Neural cell (in vitro differentiated cells): ENCODE results near the gene MRPL4. TPM values are rescaled to one million over a fixed set of nuclear protein-coding genes. Genes with fewer than 3 reads are reported as not detected.

Experiments used
- H2AFZ ChIP-seq: fragments of 200-600, 300-800 bp; sonication (generic), shearing (Covaris generic); 2 replicates; pipeline ENCODE4 v1.6.0; 2014; ENCODE audit warnings: low read depth, mild to moderate bottlenecking, antibody characterized with exemption, low read length, moderate library complexity
- H3F3A ChIP-seq: fragments of 200-600 bp; shearing (Covaris generic); 2 replicates; pipeline ENCODE4 v1.6.1; 2016; ENCODE audit warnings: mild to moderate bottlenecking, moderate library complexity, mixed read lengths, antibody characterized with exemption, low read length; ENCODE audit not compliant: insufficient read depth, poor library complexity, severe bottlenecking
- H3K27ac ChIP-seq: fragments of 200-600, 300-800 bp; sonication (generic), shearing (Covaris generic); 2 replicates; pipeline ENCODE4 v1.5.1; 2014; ENCODE audit warnings: mild to moderate bottlenecking, low read length, moderate library complexity
- H3K27me3 ChIP-seq: fragments of 300-800, 200-600 bp; sonication (generic), shearing (Covaris generic); 2 replicates; pipeline ENCODE4 v1.6.0; 2014; ENCODE audit warnings: mild to moderate bottlenecking, low read depth, low read length, moderate library complexity; ENCODE audit not compliant: insufficient read depth
- H3K36me3 ChIP-seq: fragments of 300-800, 200-600 bp; sonication (generic), shearing (Covaris generic); 2 replicates; pipeline ENCODE4 v1.5.1; 2014; ENCODE audit warnings: mild to moderate bottlenecking, antibody characterized with exemption, low read length, moderate library complexity; ENCODE audit not compliant: insufficient read depth
- H3K4me2 ChIP-seq: fragments of 300-800, 200-600 bp; sonication (generic), shearing (Covaris generic); 2 replicates; pipeline ENCODE4 v1.6.0; 2014; ENCODE audit warnings: mild to moderate bottlenecking, low read length
- H3K4me3 ChIP-seq: fragments of 300-800, 200-600 bp; sonication (generic), shearing (Covaris generic); 2 replicates; pipeline ENCODE4 v1.5.1; 2014; ENCODE audit warnings: mild to moderate bottlenecking, low read length, moderate library complexity
- H3K79me2 ChIP-seq: fragments of 200-600 bp; shearing (Covaris generic); replicated peaks from 2 replicates; pipeline ENCODE4 v1.6.0; 2014; ENCODE audit warnings: mild to moderate bottlenecking, low read length, moderate library complexity; ENCODE audit not compliant: insufficient read depth
- H3K9ac ChIP-seq: fragments of 300-800, 200-600 bp; sonication (generic), shearing (Covaris generic); 2 replicates; pipeline ENCODE4 v1.6.1; 2016; ENCODE audit warnings: mild to moderate bottlenecking, low read length, mixed read lengths
- H3K9me2 ChIP-seq: fragments of 200-600 bp; shearing (Covaris generic); 2 replicates; pipeline ENCODE4 v1.6.1; 2016; ENCODE audit warnings: mild to moderate bottlenecking, low read length, mixed read lengths; ENCODE audit not compliant: insufficient read depth
- H3K9me3 ChIP-seq: fragments of 200-600, 300-800 bp; sonication (generic), shearing (Covaris generic); 2 replicates; pipeline ENCODE4 v1.6.1; 2016; ENCODE audit warnings: mild to moderate bottlenecking, mixed run types, low read length, moderate library complexity, mixed read lengths
- H4K20me1 ChIP-seq: fragments of 200-600 bp; shearing (Covaris generic); 2 replicates; pipeline ENCODE4 v1.6.1; 2016; ENCODE audit warnings: mild to moderate bottlenecking, mixed run types; ENCODE audit not compliant: insufficient read depth
- EP300 ChIP-seq: fragments of 450-650 bp; conservative IDR thresholded peaks from 2 replicates; pipeline ENCODE4 v1.6.1; 2014; ENCODE audit warnings: antibody characterized with exemption, mild to moderate bottlenecking, moderate library complexity; ENCODE audit not compliant: poor library complexity, severe bottlenecking
- EZH2 ChIP-seq: fragments of 200-600, 300-800 bp; shearing (Covaris generic), sonication (generic); IDR thresholded peaks from 2 replicates; pipeline ENCODE4 v1.6.1; 2014; ENCODE audit warnings: antibody characterized with exemption, low read length, borderline replicate concordance, mild to moderate bottlenecking; ENCODE audit not compliant: insufficient read depth, poor library complexity, severe bottlenecking
- MXI1 ChIP-seq: fragments of 450-650 bp; conservative IDR thresholded peaks from 2 replicates; pipeline ENCODE4 v1.6.1; 2014; ENCODE audit warnings: antibody characterized with exemption, mild to moderate bottlenecking; ENCODE audit not compliant: poor library complexity, severe bottlenecking
- POLR2AphosphoS5 ChIP-seq: IDR thresholded peaks from 2 replicates; pipeline ENCODE4 v1.6.1; 2012
- RAD21 ChIP-seq: fragments of 450-650 bp; conservative IDR thresholded peaks from 2 replicates; pipeline ENCODE4 v1.6.1; 2014; ENCODE audit warnings: antibody characterized with exemption, mild to moderate bottlenecking, moderate library complexity
- TAF1 ChIP-seq: IDR thresholded peaks from 2 replicates; pipeline ENCODE4 v1.6.1; 2012; ENCODE audit warnings: low read depth
- polyA plus RNA-seq: library from polyadenylated mRNA; depleted of rRNA; stranded (reverse); fragments of >200 nt; gene quantifications from 2 replicates; pipeline ENCODE4 v1.2.3, GENCODE V29; 2014
- TF ChIP-seq, protein P1 (sequence below): IDR thresholded peaks from 2 replicates; pipeline ENCODE4 v1.6.1; 2012; ENCODE audit warnings: borderline replicate concordance
- TF ChIP-seq, protein P2 (sequence below): fragments of 450-650 bp; IDR thresholded peaks from 2 replicates; pipeline ENCODE4 v1.5.1; 2014; ENCODE audit warnings: antibody characterized with exemption, mild to moderate bottlenecking, moderate library complexity; ENCODE audit not compliant: poor library complexity, severe bottlenecking

MRPL4 gene
- polyA plus RNA-seq, 1 donor from 2014 or later, result 27.2 TPM

DNA sequence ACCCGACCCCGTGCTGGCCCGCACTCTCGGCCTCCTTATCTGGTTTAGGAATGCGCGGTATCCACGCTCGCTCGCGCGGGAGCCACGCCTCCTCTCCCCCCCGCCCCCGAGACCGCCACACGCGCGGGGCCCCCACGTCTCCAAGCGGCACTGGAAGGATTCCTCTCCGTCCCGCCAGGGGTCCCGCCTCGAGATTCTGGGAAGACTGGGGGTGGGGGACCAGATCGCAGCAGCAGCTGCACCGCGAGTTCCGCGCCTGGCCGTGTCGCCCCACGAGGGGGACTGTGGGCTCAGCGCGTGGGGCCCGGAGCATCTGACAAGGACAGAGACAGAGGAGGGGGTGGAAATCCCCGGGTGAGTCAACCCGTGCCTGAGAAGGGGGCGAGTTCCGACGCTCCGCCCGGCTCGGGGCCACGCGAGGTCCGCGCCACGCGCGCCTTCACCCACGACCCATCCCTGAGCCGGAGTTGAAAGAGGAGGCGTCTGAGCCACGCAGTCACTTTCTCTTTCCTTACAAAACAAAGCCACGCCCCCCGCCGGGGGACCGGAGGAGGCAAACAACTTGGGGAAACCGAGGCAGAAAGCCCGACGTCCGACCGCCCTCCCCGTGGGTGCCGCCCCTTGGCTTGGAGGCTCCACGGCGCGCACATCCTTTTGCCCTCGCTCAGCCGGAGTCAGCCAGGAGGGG lies 21.7 kb upstream of the MRPL4 start:
- H3K27ac ChIP-seq, result peak overlapping the region; percentile 65
- H3K79me2 ChIP-seq, result peaks cover 10% of the 10 kb centered on the region
- no peaks in the 10 kb centered on the region for H3F3A ChIP-seq
- H3K4me2 ChIP-seq, result peak overlapping the region; percentile 78
- H3K36me3 ChIP-seq, result no peaks in the 10 kb centered on the region
- peak overlapping the region; percentile 73 for H2AFZ ChIP-seq
- H3K9ac ChIP-seq, result peak overlapping the region; percentile 86
- H3K4me3 ChIP-seq, result peak overlapping the region; percentile 92
- TF ChIP-seq EP300, result peak; percentile 32
- TF ChIP-seq, protein P1, sequence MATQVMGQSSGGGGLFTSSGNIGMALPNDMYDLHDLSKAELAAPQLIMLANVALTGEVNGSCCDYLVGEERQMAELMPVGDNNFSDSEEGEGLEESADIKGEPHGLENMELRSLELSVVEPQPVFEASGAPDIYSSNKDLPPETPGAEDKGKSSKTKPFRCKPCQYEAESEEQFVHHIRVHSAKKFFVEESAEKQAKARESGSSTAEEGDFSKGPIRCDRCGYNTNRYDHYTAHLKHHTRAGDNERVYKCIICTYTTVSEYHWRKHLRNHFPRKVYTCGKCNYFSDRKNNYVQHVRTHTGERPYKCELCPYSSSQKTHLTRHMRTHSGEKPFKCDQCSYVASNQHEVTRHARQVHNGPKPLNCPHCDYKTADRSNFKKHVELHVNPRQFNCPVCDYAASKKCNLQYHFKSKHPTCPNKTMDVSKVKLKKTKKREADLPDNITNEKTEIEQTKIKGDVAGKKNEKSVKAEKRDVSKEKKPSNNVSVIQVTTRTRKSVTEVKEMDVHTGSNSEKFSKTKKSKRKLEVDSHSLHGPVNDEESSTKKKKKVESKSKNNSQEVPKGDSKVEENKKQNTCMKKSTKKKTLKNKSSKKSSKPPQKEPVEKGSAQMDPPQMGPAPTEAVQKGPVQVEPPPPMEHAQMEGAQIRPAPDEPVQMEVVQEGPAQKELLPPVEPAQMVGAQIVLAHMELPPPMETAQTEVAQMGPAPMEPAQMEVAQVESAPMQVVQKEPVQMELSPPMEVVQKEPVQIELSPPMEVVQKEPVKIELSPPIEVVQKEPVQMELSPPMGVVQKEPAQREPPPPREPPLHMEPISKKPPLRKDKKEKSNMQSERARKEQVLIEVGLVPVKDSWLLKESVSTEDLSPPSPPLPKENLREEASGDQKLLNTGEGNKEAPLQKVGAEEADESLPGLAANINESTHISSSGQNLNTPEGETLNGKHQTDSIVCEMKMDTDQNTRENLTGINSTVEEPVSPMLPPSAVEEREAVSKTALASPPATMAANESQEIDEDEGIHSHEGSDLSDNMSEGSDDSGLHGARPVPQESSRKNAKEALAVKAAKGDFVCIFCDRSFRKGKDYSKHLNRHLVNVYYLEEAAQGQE, result no peak
- TF ChIP-seq MXI1, result peak; percentile 49
- TF ChIP-seq, protein P2, sequence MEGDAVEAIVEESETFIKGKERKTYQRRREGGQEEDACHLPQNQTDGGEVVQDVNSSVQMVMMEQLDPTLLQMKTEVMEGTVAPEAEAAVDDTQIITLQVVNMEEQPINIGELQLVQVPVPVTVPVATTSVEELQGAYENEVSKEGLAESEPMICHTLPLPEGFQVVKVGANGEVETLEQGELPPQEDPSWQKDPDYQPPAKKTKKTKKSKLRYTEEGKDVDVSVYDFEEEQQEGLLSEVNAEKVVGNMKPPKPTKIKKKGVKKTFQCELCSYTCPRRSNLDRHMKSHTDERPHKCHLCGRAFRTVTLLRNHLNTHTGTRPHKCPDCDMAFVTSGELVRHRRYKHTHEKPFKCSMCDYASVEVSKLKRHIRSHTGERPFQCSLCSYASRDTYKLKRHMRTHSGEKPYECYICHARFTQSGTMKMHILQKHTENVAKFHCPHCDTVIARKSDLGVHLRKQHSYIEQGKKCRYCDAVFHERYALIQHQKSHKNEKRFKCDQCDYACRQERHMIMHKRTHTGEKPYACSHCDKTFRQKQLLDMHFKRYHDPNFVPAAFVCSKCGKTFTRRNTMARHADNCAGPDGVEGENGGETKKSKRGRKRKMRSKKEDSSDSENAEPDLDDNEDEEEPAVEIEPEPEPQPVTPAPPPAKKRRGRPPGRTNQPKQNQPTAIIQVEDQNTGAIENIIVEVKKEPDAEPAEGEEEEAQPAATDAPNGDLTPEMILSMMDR, result peak; percentile 36
- H3K9me3 ChIP-seq, result no peaks in the 10 kb centered on the region
- H3K9me2 ChIP-seq, result no peaks in the 10 kb centered on the region
- H4K20me1 ChIP-seq, result no peaks in the 10 kb centered on the region
- H3K27me3 ChIP-seq, result no peaks in the 10 kb centered on the region

DNA sequence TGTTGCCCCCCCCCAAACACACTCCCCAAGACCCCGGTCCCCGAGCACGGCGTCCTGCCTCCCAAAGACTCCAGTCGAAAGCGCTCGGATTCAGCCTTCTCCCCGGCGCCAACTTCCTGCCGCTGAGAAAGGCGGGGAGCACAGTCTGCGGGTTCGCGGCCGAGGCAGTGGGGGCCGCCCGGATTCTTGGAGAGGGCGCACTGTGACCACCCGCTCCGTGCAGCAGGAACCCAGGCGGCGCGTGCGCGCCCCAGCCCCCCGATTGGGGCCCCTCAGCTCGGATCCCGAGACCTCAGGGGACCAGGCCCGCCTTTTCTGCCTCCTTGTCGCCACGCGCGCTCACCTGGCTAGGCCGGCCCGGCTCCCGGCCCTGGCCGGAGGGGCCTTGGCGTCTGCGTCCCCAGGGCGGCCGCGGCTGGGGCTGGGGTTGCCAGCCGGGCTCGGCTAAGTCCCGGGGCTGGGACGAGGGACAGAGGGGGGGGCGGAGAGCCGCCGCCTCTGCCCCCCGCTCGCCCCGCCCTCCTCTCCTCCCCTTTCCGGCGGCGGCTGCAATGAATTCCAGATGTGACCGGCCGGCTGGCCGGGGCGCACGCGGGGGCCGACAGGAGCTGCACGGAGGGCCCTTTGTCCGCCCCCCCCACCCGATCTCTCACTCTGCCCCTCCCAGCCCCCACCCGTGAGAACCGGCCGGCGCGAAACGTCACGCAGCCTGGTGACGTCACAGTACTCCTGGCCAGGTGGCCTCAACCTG lies 21.0 kb upstream of the MRPL4 start, which contains the start of gene S1PR2:
Gene S1PR2, minus strand, starts transcription at position 471 of the 751 bp plus-strand sequence. CDS start 6,426 bp downstream, outside the sequence.
- peak within 1 kb of the TSS; percentile 86 for H3K9ac ChIP-seq
- H3K27me3 ChIP-seq, result no peaks in the 10 kb centered on the region
- peaks cover 10% of the 10 kb centered on the region for H3K79me2 ChIP-seq
- H3K9me3 ChIP-seq, result no peaks in the 10 kb centered on the region
- peak within 1 kb of the TSS; percentile 65 for H3K27ac ChIP-seq
- H4K20me1 ChIP-seq, result no peaks in the 10 kb centered on the region
- H3K4me2 ChIP-seq, result peak within 1 kb of the TSS; percentile 78
- no peaks in the 10 kb centered on the region for H3F3A ChIP-seq
- no peaks in the 10 kb centered on the region for H3K9me2 ChIP-seq
- peak within 1 kb of the TSS; percentile 73 for H2AFZ ChIP-seq
- peak within 1 kb of the TSS; percentile 92 for H3K4me3 ChIP-seq
- TF ChIP-seq EP300 (no peak), RAD21 (no peak), MXI1 (peak; percentile 21), TAF1 (no peak), POLR2AphosphoS5 (peak; percentile 36), EZH2 (no peak)
- TF ChIP-seq, protein P1, result peak; percentile 64
- TF ChIP-seq, protein P2, result no peak
- no peaks in the 10 kb centered on the region for H3K36me3 ChIP-seq
